HG03097 (cell line): ENCODE data around the gene CHIC2.

Experiments
- ATAC-seq: cut with Tn5 transposase; IDR thresholded peaks from one replicate; pipeline ENCODE4 v1.9.1; 2021; ENCODE audit not compliant: unreplicated experiment, low FRiP score

CHIC2 gene

GRCh38 chr4:54015423-54016030 is 48.9 kb downstream of the CHIC2 start:
- no peak for ATAC-seq

- no peak for ATAC-seq
Measured at GRCh38 chr4:54014666-54015160, 49.7 kb downstream of the CHIC2 start.

- ATAC-seq: no peak
Measured at GRCh38 chr4:54011201-54011600, 53.2 kb downstream of the CHIC2 start.

- ATAC-seq: no peak
Measured at GRCh38 chr4:54006755-54007154, 57.6 kb downstream of the CHIC2 start.

DNA sequence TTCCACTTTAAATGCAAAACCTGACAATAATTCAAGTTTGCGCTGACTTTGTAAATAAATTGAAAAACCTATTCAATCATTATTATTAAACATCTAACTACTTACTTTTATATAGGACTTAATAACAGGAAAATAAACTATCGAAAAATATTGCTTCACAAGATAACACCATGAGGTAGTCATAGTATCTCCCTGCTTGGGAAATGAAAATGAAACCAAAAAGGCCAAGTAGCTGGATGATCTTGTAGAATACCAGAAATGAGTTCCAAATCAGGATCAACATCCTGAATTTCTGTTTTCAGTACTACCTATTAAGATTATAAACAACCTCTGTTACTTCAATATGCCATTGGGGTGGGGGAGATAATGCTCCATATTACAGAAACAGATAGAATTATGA is 58.9 kb downstream of the CHIC2 start:
- ATAC-seq: no peak

- no peak for ATAC-seq
Measured at GRCh38 chr4:54004463-54004862, 59.9 kb downstream of the CHIC2 start.

DNA sequence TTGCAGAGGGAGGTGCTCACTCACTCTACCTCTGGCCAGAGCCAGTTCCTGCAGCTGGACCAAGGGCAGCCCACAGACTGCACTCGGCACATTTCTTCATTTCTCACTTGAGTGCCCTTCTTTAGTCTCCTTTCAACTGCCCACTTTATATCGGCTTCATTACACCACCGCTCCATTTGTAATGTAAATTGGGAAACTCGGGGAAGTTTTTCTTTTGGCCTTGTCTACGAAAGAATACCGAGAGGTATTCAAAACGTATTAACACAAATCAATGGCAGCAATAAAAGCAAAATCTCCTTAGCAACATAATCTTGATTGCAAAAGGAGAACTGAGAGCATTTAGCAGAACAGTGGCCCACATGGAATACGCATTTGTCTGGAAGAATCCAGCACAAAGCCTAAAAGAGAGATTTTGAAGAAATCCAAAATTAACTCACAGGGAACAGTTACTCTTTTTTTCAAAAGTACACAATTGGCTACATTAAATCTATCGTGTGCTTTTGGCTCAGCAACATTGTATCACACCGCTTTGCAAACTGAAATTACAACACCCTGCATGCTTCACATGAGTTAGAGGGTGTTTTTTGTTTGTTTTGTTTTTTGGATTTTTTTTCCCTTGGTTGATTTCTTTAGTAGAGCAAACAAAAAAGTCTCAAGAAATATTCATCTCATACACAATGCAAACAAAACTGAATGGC is 62.6 kb downstream of the CHIC2 start:
- no peak for ATAC-seq

GRCh38 chr4:53997898-53998297 is 66.5 kb downstream of the CHIC2 start:
- ATAC-seq: no peak

DNA sequence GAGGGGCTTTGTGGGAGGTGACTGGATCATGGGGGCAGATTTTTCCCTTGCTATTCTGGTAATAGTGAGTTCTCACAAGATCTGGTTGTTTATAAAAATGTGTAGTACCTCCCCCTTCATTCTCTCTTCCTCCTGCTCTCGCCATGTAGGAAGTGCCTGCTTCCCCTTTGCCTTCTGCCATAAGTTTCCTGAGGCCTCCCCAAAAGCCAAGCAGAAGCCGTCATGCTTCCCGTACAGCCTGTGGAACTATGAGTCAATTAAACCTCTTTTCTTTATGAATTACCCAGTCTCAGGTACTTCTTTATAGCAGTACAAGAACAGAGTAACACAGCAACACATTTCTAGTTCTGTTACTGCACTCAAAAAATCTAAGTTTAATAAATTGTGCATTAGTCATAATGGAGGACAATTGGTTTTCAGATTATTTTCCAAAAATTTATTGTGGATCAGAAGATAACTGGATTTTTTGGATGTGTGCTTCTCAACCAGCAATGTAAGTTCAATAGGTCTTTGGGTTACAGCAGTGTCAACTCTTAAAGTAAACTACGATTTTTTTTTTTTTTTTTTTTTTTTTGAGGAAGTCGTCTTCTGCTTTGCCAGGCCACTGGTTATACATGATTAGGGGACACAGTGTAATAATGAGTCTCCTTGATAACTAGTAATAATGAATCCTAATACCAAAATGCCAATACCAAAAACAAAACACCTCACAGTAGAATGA is 69.9 kb downstream of the CHIC2 start:
- no peak for ATAC-seq

DNA sequence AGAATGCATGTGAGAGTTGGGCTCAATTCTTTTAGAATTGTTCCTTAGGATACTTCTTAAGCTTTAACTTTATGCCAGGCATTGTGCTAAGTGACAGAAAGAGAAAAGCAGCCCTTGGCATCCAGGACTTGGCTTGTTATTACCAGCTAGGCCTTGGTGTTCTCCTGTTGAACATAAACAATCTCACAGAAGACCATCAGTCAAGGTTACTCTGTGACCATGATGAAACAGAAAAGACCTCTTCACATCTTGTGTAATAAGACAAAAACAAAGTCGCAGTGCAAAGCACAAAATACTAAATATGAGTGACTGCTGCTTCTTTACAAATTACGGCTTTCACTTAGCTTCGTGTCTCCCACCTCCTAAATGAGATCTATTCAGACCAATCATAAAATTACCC is 71.6 kb downstream of the CHIC2 start:
- no peak for ATAC-seq

DNA sequence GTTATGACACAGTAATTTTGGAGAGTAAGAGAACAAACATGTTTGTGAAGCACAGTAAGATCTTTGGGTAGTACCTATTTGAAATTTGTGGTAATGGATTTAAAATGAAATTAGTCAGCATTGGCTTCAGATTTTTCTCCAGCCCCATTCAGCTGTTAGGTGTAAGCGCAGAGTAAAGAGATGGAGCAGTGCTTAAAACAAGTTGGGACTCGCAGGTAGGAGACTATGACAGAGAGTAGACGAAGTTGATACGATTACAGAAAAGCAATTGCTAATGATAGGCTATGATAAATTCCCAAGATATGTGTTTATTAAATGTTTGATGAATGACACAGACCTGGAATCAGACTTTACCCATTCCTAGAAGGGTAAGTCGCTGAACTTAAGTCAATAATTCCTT is 72.6 kb downstream of the CHIC2 start:
- no peak for ATAC-seq

GRCh38 chr4:53990641-53991040 is 73.8 kb downstream of the CHIC2 start:
- no peak for ATAC-seq

DNA sequence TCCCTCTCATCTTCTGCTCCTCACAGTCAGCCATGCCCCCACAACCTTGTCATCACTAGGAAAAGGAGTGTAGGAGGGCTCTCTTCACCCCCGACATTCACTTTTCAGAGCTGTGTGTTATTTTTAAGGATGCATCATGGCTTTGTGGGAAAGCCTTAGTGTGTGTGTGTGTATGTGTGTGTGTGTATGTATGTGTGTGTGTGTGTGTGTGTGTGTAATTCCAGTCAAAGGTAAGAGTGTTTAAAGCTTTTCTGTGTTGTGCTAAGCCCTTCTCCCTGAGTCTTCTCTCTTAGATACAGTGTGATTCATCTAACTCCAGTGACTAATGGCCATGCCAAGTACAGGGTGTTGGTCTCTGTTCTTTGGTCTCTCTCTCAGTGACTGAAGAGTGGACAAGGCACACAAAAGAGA is 76.6 kb downstream of the CHIC2 start:
- ATAC-seq: no peak

GRCh38 chr4:53986062-53986461 is 78.3 kb downstream of the CHIC2 start:
- no peak for ATAC-seq

DNA sequence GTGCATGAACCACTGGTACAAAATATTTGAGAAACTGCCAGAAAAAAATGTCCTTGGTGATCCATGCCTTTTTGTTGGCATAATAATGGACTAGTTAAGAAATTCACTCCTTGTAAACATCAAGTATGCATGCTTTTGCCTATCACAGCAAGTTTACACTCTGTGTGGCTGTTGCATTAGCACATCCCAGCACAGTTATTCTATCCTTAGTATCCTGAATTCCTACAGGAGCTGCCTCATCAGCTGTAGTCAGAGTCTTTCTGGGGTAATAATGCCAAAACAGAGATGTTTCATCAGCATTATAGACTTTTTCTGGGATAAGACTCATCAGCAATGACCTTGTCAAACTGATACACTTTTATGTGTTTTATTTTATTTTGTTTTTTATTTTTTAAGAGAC is 82.8 kb downstream of the CHIC2 start:
- ATAC-seq: no peak

DNA sequence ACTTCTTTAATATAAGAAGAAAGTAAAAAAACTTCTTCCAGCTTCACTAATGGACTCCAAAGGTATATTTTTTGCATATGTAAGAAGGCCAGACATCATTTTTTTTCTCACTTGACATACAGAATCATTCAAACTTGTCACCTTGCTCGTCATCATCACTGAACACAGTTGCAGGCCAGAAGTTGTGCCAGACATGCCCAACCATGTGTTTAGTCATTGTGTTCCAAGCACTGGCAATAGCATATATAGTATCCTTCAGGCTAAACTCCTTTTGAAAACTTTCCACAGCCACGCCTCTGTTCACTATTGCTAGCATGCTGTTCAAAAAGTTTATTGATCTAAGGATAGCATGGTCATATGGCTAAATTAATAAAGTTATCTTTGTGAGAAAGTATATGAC is 83.3 kb downstream of the CHIC2 start:
- no peak for ATAC-seq

DNA sequence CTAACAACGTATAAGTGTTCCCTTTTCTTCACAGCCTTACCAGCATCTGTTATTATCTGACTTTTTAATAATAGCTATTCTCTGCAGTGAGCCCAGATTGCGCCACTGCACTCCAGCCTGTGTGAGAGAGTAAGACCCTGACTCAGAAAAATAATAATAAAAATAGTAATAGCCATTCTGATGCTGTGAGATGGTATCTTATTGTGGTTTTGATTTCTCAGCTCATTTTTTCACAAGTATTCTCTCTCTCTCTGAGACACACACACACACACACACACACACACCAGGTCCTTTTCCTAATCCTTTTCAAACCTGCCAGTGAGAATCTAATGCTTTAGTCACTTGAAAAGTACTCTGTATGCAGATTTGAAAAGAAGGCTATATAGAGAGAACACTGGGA is 89.8 kb downstream of the CHIC2 start:
- ATAC-seq: no peak

GRCh38 chr4:53967986-53968385 is 96.4 kb downstream of the CHIC2 start:
- ATAC-seq: no peak

DNA sequence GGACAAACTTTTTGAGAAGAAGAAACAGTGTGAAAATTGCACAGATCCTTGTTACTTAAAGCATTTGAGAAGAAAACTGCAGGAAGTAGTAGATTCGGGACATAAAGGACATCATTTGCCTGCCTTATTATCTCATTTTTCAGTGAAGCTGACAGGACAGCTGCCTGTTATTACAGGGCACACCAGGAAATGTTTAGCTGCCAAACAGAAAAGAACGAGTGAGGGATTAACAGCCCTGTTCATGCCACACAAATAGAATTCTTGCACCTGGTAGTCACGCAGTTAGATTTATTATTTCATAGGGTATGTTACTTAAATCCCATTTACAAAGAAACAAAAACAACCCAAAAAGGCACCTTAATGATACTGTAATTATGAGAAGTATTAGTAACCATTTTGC is 100.6 kb downstream of the CHIC2 start:
- no peak for ATAC-seq

DNA sequence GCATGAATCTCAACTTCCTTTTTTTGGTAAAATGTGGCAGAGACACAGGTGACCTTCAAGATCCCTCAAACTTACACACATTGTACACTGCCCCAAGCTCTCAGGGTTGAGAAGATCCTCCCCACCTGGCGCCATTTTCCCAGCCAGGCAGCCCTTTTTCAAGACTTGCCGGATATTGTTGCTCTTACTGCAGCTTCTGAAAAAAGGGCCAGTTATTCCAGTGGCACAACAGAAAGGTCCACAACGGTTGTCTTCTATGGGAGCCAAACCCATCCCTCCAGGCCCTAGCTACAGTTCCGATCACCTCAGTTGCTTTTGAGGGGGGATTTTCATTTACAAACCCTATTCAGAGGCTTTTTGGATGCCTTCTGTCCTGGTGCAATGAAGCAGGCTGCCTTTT is 101.1 kb downstream of the CHIC2 start:
- ATAC-seq: no peak

DNA sequence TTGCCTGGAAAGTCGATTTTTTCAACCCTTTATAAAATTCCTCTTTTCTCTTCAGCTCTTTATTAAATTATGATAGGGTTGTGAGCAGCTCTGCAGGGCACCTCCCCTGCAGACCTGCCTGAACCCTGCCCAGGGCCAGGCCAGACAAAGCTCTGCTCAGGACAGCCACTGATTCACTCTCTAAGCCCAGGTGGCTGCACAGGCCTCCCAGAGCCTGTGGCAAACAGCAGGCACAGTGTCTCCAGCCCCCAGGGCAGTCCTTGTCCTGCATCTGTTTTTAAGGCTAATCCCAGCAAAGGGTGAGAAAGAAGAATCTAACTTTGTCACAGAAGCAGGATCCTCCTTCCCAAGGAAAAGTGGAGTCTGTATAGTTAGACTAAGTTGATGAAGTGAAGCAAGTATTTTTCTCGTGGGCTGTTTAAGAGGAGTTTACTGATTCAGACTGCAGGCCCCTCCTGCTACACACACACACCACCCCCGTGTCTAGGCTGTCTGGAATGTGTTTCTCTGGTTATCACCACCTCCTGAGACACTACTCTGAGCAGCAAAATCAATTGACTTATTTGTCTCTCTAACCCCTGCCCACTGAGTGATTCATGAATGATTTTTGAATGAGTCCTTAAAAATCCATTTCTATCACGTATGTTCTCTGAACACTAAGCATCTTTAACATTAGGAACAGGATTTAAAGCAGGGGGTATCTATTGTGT is 101.7 kb downstream of the CHIC2 start:
- no peak for ATAC-seq
